Testis (tissue), 2 donors: ENCODE results near the gene LRP1B.

ENCODE experiments used
- POLR2A ChIP-seq: fragments of 450-650 bp; IDR thresholded peaks from one replicate; pipeline ENCODE4 v1.6.1; 2017; ENCODE audit warnings: antibody characterized with exemption, mild to moderate bottlenecking, moderate library complexity
- TF ChIP-seq, protein P1 (sequence below), 3 experiments: fragments of 450-650 bp in 2 of 3; fragments of 200-600 bp in 1 of 3; sonication (generic) in 1 of 3; IDR thresholded peaks; one replicate each; pipeline ENCODE4 v1.5.1; 2016 to 2019; ENCODE audit warnings: antibody characterized with exemption in 3 of 3, mild to moderate bottlenecking in 2 of 3, moderate library complexity in 1 of 3

DNA sequence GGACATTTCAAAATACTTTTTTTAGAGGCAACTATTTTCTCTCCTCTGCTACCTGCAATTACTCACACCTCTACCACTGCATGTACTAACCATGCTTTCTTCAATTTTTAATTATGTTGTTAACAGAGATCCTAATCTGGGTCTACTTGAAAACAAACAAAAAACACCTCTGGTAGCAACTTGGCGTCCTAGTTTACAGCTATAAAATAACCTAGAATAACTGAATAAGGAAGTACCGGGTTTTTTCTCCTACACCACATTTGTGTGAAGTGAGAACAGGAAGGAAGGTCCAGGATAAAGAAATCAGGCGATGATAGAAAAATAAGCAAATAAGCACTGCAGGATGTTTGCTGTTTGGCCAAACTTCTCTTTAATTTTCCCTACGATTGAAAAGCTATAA lies 633.5 kb downstream of the LRP1B start:
- TF ChIP-seq POLR2A: no peak
- TF ChIP-seq, protein P1, sequence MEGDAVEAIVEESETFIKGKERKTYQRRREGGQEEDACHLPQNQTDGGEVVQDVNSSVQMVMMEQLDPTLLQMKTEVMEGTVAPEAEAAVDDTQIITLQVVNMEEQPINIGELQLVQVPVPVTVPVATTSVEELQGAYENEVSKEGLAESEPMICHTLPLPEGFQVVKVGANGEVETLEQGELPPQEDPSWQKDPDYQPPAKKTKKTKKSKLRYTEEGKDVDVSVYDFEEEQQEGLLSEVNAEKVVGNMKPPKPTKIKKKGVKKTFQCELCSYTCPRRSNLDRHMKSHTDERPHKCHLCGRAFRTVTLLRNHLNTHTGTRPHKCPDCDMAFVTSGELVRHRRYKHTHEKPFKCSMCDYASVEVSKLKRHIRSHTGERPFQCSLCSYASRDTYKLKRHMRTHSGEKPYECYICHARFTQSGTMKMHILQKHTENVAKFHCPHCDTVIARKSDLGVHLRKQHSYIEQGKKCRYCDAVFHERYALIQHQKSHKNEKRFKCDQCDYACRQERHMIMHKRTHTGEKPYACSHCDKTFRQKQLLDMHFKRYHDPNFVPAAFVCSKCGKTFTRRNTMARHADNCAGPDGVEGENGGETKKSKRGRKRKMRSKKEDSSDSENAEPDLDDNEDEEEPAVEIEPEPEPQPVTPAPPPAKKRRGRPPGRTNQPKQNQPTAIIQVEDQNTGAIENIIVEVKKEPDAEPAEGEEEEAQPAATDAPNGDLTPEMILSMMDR (IDR thresholded peaks at IDR 0.05): no peak
